H1 (cell line): ENCODE results near the gene ADARB2. TPM values are rescaled to one million over a fixed set of nuclear protein-coding genes. Genes with fewer than 3 reads are reported as not detected.

Experiments
- EGR1 ChIP-seq: IDR thresholded peaks from 2 replicates; pipeline ENCODE4 v1.6.1; 2011; ENCODE audit warnings: low read depth, low read length, borderline replicate concordance
- EP300 ChIP-seq, 2 experiments: IDR thresholded peaks; 1 replicate in 1 of 2; 2 replicates in 1 of 2; pipeline ENCODE4 v1.6.1; 2011 to 2012; ENCODE audit warnings: low read depth in 2 of 2, low read length in 2 of 2, mild to moderate bottlenecking in 2 of 2, borderline replicate concordance in 1 of 2, inconsistent platforms in 1 of 2, moderate library complexity in 1 of 2
- FOSL1 ChIP-seq: IDR thresholded peaks from 2 replicates; pipeline ENCODE4 v1.6.1; 2011; ENCODE audit warnings: mild to moderate bottlenecking, low read depth, low read length, moderate library complexity; ENCODE audit not compliant: insufficient read depth
- GTF2F1 ChIP-seq: IDR thresholded peaks from 2 replicates; pipeline ENCODE4 v1.6.1; 2012; ENCODE audit warnings: low read depth, low read length, improper control_type of control experiment, borderline replicate concordance
- HDAC2 ChIP-seq, 2 experiments: fragments of 300-600 bp in 1 of 2; sonication (generic) in 1 of 2; IDR thresholded peaks; 2 replicates each; pipeline ENCODE4 v1.6.1; 2011 to 2012; ENCODE audit warnings: low read depth in 2 of 2, low read length in 2 of 2, mild to moderate bottlenecking in 2 of 2, moderate library complexity in 2 of 2, borderline replicate concordance in 1 of 2, inconsistent platforms in 1 of 2
- KDM1A ChIP-seq: fragments of 200-600, 300-600 bp; sonication (generic); IDR thresholded peaks from 2 replicates; pipeline ENCODE4 v1.7.1; 2016; ENCODE audit warnings: mild to moderate bottlenecking, low read length, borderline replicate concordance
- MAFK ChIP-seq: IDR thresholded peaks from 2 replicates; pipeline ENCODE4 v1.6.1; 2012; ENCODE audit warnings: low read depth, mild to moderate bottlenecking, improper control_type of control experiment, low read length
- POLR2A ChIP-seq, 2 experiments: IDR thresholded peaks; 1 replicate in 1 of 2; 2 replicates in 1 of 2; pipeline ENCODE4 v1.6.1; 2011; ENCODE audit warnings: low read depth in 2 of 2, low read length in 2 of 2, mild to moderate bottlenecking in 2 of 2; ENCODE audit errors: control extremely low read depth in 1 of 2
- SRF ChIP-seq: IDR thresholded peaks from 2 replicates; pipeline ENCODE4 v1.6.1; 2011; ENCODE audit warnings: mild to moderate bottlenecking, low read depth, low read length, moderate library complexity
- ZNF274 ChIP-seq: IDR thresholded peaks from 2 replicates; pipeline ENCODE4 v1.7.0; 2012; ENCODE audit warnings: low read length, borderline replicate concordance; ENCODE audit errors: extremely low read depth
- polyA plus RNA-seq, 7 experiments: library from polyadenylated mRNA; depleted of rRNA in 3 of 7; stranded (reverse) in 5 of 7; unstranded in 2 of 7; fragments of >200 nt in 5 of 7; fragments of 200-250 nt in 2 of 7; gene quantifications; 1 replicate in 5 of 7; 2 replicates in 1 of 7; 4 replicates in 1 of 7; pipeline versions ENCODE4 v1.2.1 to v1.2.3, GENCODE V29; 2011 to 2013; ENCODE audit warnings: missing spikeins in 2 of 7, mixed read lengths in 2 of 7
- total RNA-seq: library from RNA; stranded (reverse); fragmentation: NEBNext Ultra II Directional; extraction: Animal tissue kit (Norgen Biotek cat#: 25700); gene quantifications from 2 replicates; pipeline ENCODE4 v1.2.1, GENCODE V29; 2021
- TF ChIP-seq, protein P1 (sequence below): fragments of 300-600 bp; sonication (generic); IDR thresholded peaks from 2 replicates; pipeline ENCODE4 v1.7.1; 2012; ENCODE audit warnings: low read length, moderate library complexity, mild to moderate bottlenecking, inconsistent platforms; ENCODE audit not compliant: insufficient replicate concordance

Gene ADARB2
- total and polyA plus RNA-seq, 2 of the 8 experiments (the other 6 are each of a cell fraction or from before 2014, with no cell fraction given): 2.2 to 2.8 TPM

DNA sequence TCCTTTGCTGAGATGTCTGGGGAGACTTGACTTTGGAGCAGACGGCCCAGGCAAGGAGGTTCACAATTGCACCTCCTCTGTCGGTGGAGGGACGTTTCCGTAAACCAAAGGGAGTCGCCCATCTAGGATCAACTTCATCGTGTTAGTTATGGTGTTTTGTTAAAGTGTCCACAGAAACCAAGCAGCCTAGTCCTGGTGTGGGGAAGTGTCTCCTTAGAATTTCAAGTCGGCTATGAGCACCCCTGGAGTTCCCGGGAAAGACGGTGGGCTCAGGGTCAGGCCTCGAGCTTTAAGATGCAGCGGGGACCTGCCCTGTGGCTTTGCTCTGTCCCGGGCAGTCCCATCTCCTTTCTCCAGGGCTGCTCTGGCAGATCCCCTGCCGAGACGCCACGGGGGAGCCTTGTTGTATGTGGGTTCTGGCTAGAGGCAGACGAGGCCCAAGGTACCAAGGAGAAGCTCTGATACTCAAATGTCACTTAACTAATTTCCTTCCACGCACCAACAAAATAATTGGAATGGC is 319.2 kb downstream of the ADARB2 start (continued):
- TF ChIP-seq, protein P1, sequence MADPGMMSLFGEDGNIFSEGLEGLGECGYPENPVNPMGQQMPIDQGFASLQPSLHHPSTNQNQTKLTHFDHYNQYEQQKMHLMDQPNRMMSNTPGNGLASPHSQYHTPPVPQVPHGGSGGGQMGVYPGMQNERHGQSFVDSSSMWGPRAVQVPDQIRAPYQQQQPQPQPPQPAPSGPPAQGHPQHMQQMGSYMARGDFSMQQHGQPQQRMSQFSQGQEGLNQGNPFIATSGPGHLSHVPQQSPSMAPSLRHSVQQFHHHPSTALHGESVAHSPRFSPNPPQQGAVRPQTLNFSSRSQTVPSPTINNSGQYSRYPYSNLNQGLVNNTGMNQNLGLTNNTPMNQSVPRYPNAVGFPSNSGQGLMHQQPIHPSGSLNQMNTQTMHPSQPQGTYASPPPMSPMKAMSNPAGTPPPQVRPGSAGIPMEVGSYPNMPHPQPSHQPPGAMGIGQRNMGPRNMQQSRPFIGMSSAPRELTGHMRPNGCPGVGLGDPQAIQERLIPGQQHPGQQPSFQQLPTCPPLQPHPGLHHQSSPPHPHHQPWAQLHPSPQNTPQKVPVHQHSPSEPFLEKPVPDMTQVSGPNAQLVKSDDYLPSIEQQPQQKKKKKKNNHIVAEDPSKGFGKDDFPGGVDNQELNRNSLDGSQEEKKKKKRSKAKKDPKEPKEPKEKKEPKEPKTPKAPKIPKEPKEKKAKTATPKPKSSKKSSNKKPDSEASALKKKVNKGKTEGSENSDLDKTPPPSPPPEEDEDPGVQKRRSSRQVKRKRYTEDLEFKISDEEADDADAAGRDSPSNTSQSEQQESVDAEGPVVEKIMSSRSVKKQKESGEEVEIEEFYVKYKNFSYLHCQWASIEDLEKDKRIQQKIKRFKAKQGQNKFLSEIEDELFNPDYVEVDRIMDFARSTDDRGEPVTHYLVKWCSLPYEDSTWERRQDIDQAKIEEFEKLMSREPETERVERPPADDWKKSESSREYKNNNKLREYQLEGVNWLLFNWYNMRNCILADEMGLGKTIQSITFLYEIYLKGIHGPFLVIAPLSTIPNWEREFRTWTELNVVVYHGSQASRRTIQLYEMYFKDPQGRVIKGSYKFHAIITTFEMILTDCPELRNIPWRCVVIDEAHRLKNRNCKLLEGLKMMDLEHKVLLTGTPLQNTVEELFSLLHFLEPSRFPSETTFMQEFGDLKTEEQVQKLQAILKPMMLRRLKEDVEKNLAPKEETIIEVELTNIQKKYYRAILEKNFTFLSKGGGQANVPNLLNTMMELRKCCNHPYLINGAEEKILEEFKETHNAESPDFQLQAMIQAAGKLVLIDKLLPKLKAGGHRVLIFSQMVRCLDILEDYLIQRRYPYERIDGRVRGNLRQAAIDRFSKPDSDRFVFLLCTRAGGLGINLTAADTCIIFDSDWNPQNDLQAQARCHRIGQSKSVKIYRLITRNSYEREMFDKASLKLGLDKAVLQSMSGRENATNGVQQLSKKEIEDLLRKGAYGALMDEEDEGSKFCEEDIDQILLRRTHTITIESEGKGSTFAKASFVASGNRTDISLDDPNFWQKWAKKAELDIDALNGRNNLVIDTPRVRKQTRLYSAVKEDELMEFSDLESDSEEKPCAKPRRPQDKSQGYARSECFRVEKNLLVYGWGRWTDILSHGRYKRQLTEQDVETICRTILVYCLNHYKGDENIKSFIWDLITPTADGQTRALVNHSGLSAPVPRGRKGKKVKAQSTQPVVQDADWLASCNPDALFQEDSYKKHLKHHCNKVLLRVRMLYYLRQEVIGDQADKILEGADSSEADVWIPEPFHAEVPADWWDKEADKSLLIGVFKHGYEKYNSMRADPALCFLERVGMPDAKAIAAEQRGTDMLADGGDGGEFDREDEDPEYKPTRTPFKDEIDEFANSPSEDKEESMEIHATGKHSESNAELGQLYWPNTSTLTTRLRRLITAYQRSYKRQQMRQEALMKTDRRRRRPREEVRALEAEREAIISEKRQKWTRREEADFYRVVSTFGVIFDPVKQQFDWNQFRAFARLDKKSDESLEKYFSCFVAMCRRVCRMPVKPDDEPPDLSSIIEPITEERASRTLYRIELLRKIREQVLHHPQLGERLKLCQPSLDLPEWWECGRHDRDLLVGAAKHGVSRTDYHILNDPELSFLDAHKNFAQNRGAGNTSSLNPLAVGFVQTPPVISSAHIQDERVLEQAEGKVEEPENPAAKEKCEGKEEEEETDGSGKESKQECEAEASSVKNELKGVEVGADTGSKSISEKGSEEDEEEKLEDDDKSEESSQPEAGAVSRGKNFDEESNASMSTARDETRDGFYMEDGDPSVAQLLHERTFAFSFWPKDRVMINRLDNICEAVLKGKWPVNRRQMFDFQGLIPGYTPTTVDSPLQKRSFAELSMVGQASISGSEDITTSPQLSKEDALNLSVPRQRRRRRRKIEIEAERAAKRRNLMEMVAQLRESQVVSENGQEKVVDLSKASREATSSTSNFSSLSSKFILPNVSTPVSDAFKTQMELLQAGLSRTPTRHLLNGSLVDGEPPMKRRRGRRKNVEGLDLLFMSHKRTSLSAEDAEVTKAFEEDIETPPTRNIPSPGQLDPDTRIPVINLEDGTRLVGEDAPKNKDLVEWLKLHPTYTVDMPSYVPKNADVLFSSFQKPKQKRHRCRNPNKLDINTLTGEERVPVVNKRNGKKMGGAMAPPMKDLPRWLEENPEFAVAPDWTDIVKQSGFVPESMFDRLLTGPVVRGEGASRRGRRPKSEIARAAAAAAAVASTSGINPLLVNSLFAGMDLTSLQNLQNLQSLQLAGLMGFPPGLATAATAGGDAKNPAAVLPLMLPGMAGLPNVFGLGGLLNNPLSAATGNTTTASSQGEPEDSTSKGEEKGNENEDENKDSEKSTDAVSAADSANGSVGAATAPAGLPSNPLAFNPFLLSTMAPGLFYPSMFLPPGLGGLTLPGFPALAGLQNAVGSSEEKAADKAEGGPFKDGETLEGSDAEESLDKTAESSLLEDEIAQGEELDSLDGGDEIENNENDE: no peak
- no peak for TF ChIP-seq EP300 (IDR thresholded peaks at IDR 0.05; ENCODE audit: borderline replicate concordance in 1 of 2, low read depth in 2 of 2, low read length in 2 of 2)
- no peak for TF ChIP-seq GTF2F1
- no peak for TF ChIP-seq FOSL1
- TF ChIP-seq SRF: no peak
- TF ChIP-seq ZNF274: no peak
- no peak for TF ChIP-seq KDM1A
- no peak for TF ChIP-seq MAFK
- TF ChIP-seq POLR2A (IDR thresholded peaks at IDR 0.05; ENCODE audit: control extremely low read depth in 1 of 2, low read depth in 2 of 2, low read length in 2 of 2): no peak
- TF ChIP-seq HDAC2 (IDR thresholded peaks at IDR 0.05; ENCODE audit: borderline replicate concordance in 1 of 2, low read depth in 2 of 2, low read length in 2 of 2): no peak
- TF ChIP-seq EGR1: no peak
